Activated CD8-positive, alpha-beta memory T cell treated with anti-CD3 and anti-CD28 coated beads for 36 hours (primary cell): ENCODE results near the gene CDR2L. TPM values are rescaled to one million over a fixed set of nuclear protein-coding genes. Genes with fewer than 3 reads are reported as not detected.

Experiments used
- CTCF ChIA-PET: fragments of 350-600 bp; sonication (Branson Sonifier 250); formaldehyde crosslinking; loops from one replicate; lab custom pipeline; 2021; ENCODE audit warnings: antibody characterized with exemption; lab: Charles Lee
- POLR2A ChIA-PET: fragments of 350-600 bp; sonication (Branson Sonifier 250); formaldehyde crosslinking; loops from one replicate; lab custom pipeline; 2021; ENCODE audit warnings: antibody characterized with exemption; lab: Charles Lee
- total RNA-seq, 2 experiments: library from RNA; stranded (reverse); gene quantifications; one replicate each; pipeline ENCODE4 v1.2.3, GENCODE V29; 2021

Gene CDR2L
- total RNA-seq, 2 experiments from 2014 or later: 1.8 to 2.0 TPM

GRCh38 chr17:74972107-74972972 lies 15.1 kb upstream of the CDR2L start, which contains the start of gene HID1:
HID1 (minus strand) TSS chr17:74972759; CDS start chr17:74972656, 103 bp downstream.
- CTCF ChIA-PET: interaction anchor here (1.2 to 3.6 kb wide), 5 partner anchors 9 to 107 kb away, joined by 4 to 23 read pairs (median 6); partner anchors contain the start of gene MRPL58
- POLR2A ChIA-PET: interaction anchor here (0.6 to 1.0 kb wide), 2 partner anchors 15 to 223 kb away, joined by 3 read pairs; partner anchors contain the start of gene CDR2L

- CTCF ChIA-PET: interaction anchor here (0.6 to 3.6 kb wide), 5 partner anchors 12 to 237 kb away, joined by 3 to 23 read pairs (median 6); partner anchors contain the start of gene MRPL58
Observed at GRCh38 chr17:74972973-74973328, 14.5 kb upstream of the CDR2L start.

GRCh38 chr17:74975943-74976342 lies 11.5 kb upstream of the CDR2L start:
- ChIA-PET POLR2A (no interaction called here), CTCF (interaction anchor here (3.7 kb wide), 1 partner anchor 14 kb away, joined by 9 read pairs; no protein-coding TSS in a partner anchor)

More at GRCh38 chr17:74972973-74973328, 14.5 kb upstream of the CDR2L start:
- POLR2A ChIA-PET: interaction anchor here (0.5 to 1.0 kb wide), 3 partner anchors 12 to 224 kb away, joined by 3 read pairs; partner anchors contain the start of gene CDR2L

GRCh38 chr17:74977802-74978201 lies 9.6 kb upstream of the CDR2L start:
- ChIA-PET POLR2A (no interaction called here), CTCF (interaction anchor here (1.0 to 3.7 kb wide), 2 partner anchors 16 kb away, joined by 4 to 9 read pairs; no protein-coding TSS in a partner anchor)

GRCh38 chr17:74978240-74978639 lies 9.2 kb upstream of the CDR2L start:
- ChIA-PET CTCF (interaction anchor here (1.0 kb wide), 1 partner anchor 17 kb away, joined by 4 read pairs; no protein-coding TSS in a partner anchor), POLR2A (no interaction called here)

GRCh38 chr17:74979408-74980146 lies 7.9 kb upstream of the CDR2L start:
- ChIA-PET CTCF (interaction anchor here (0.7 to 1.3 kb wide), 2 partner anchors 222 to 467 kb away, joined by 3 to 6 read pairs; no protein-coding TSS in a partner anchor), POLR2A (no interaction called here)

- ChIA-PET POLR2A (no interaction called here), CTCF (interaction anchor here (0.7 kb wide), 1 partner anchor 48 kb away, joined by 4 read pairs; no protein-coding TSS in a partner anchor)
Observed at GRCh38 chr17:74981318-74981978, 6.0 kb upstream of the CDR2L start.

GRCh38 chr17:74981979-74982662 lies 5.3 kb upstream of the CDR2L start:
- ChIA-PET POLR2A (interaction anchor here (0.7 kb wide), 1 partner anchor 31 kb away, joined by 3 read pairs; the partner anchor contains the start of gene MRPL58), CTCF (interaction anchor here (1.0 kb wide), 1 partner anchor 430 kb away, joined by 3 read pairs; no protein-coding TSS in a partner anchor)

GRCh38 chr17:74982663-74983313 lies 4.6 kb upstream of the CDR2L start:
- ChIA-PET POLR2A (interaction anchor here (0.7 kb wide), 1 partner anchor 30 kb away, joined by 3 read pairs; the partner anchor contains the start of gene MRPL58), CTCF (interaction anchor here (1.0 to 1.5 kb wide), 2 partner anchors 192 to 430 kb away, joined by 3 read pairs; no protein-coding TSS in a partner anchor)

- ChIA-PET POLR2A (no interaction called here), CTCF (interaction anchor here (0.7 kb wide), 1 partner anchor 159 kb away, joined by 4 read pairs; no protein-coding TSS in a partner anchor)
Observed at GRCh38 chr17:74986206-74986576, 1.2 kb upstream of the CDR2L start.

GRCh38 chr17:74987909-74988711 lies 678 bp downstream of the CDR2L start:
- CTCF ChIA-PET: interaction anchor here (0.6 to 2.7 kb wide), 5 partner anchors 24 to 143 kb away, joined by 3 to 10 read pairs (median 4); partner anchors contain the start of genes MRPL58 and SLC16A5
- POLR2A ChIA-PET: interaction anchor here (0.6 kb wide), 1 partner anchor 12 kb away, joined by 4 read pairs; no protein-coding TSS in a partner anchor

- CTCF ChIA-PET: interaction anchor here (1.4 kb wide), 1 partner anchor 21 kb away, joined by 5 read pairs; no protein-coding TSS in a partner anchor
- POLR2A ChIA-PET: interaction anchor here (0.6 kb wide), 1 partner anchor 360 kb away, joined by 14 read pairs; no protein-coding TSS in a partner anchor
Observed at GRCh38 chr17:74990581-74991105, 3.2 kb downstream of the CDR2L start.

- CTCF ChIA-PET: interaction anchor here (1.3 kb wide), 1 partner anchor 14 kb away, joined by 3 read pairs; no protein-coding TSS in a partner anchor
- POLR2A ChIA-PET: no interaction called here
Observed at GRCh38 chr17:74992223-74992622, 4.8 kb downstream of the CDR2L start.

GRCh38 chr17:74994440-74994839 lies 7.0 kb downstream of the CDR2L start:
- CTCF ChIA-PET: interaction anchor here (1.1 kb wide), 1 partner anchor 18 kb away, joined by 3 read pairs; the partner anchor contains the start of gene MRPL58
- POLR2A ChIA-PET: no interaction called here

GRCh38 chr17:74995847-74996246 lies 8.4 kb downstream of the CDR2L start:
- POLR2A ChIA-PET: interaction anchor here (0.6 kb wide), 1 partner anchor 27 kb away, joined by 3 read pairs; no protein-coding TSS in a partner anchor
- CTCF ChIA-PET: no interaction called here

- ChIA-PET POLR2A (no interaction called here), CTCF (interaction anchor here (1.8 kb wide), 1 partner anchor 14 kb away, joined by 5 read pairs; the partner anchor contains the start of gene MRPL58)
Observed at GRCh38 chr17:74998783-74999182, 11.4 kb downstream of the CDR2L start.
